ENCODE measurements around the gene BOK.

- TF ChIP-seq RXRA (IDR thresholded peaks at IDR 0.05), result peak in 1 of 2 donors; percentile 4
- TF ChIP-seq CTCF (IDR thresholded peaks at IDR 0.05; ENCODE audit: low read depth, low read length, missing input control), result no peak
- no peak for TF ChIP-seq REST (IDR thresholded peaks at IDR 0.05)
- TF ChIP-seq RAD21 (IDR thresholded peaks at IDR 0.05), result no peak
These were observed 1.8 kb downstream of the BOK start for GRCh38 chr2:241560162-241560882.

Data from liver (tissue), 3 donors.